HepG2 (cell line): ENCODE data around the gene KCNK7. TPM values are rescaled to one million over a fixed set of nuclear protein-coding genes. Genes with fewer than 3 reads are reported as not detected.

Source experiments
- BORCS8-MEF2B ChIP-seq: sonication (generic); formaldehyde crosslinking; IDR thresholded peaks from 2 replicates; pipeline ENCODE4 v1.8.0; 2022; ENCODE audit warnings: mild to moderate bottlenecking, missing genetic modification reagents
- CENPBD1 ChIP-seq: sonication (generic); formaldehyde crosslinking; IDR thresholded peaks from 2 replicates; pipeline ENCODE4 v1.8.0; 2022; ENCODE audit warnings: missing genetic modification reagents, low read depth, mild to moderate bottlenecking, borderline replicate concordance
- EP300 ChIP-seq, 3 experiments: sonication (generic) in 1 of 3; formaldehyde crosslinking in 1 of 3; IDR thresholded peaks; 2 replicates each; pipeline versions ENCODE4 v1.5.1 to v1.6.1; 2011 to 2020; ENCODE audit warnings: low read depth in 2 of 3, low read length in 2 of 3, borderline replicate concordance in 1 of 3, improper control_type of control experiment in 1 of 3, mild to moderate bottlenecking in 1 of 3, missing genetic modification reagents in 1 of 3, moderate library complexity in 1 of 3
- FOXO4 ChIP-seq: sonication (generic); formaldehyde crosslinking; conservative IDR thresholded peaks from 2 replicates; pipeline ENCODE4 v1.8.1; 2023; ENCODE audit warnings: missing genetic modification reagents
- GTF2F1 ChIP-seq: fragments of 150-350 bp; IDR thresholded peaks from 2 replicates; pipeline ENCODE4 v1.6.1; 2014; ENCODE audit warnings: low read length
- NCOA2 ChIP-seq: sonication (generic); formaldehyde crosslinking; IDR thresholded peaks from 2 replicates; pipeline ENCODE4 v1.8.0; 2022; ENCODE audit warnings: inconsistent platforms
- NR2F1 ChIP-seq, 2 experiments: fragments of 450-650 bp in 1 of 2; formaldehyde crosslinking in 1 of 2; IDR thresholded peaks; 2 replicates each; pipeline versions ENCODE4 v1.5.0 to v1.6.1; 2016 to 2020; ENCODE audit warnings: mild to moderate bottlenecking in 1 of 2, missing compliant biosample characterization in 1 of 2, missing genetic modification reagents in 1 of 2, moderate library complexity in 1 of 2
- PRPF4 ChIP-seq: fragments of 200-400 bp; formaldehyde crosslinking; IDR thresholded peaks from 2 replicates; pipeline ENCODE4 v1.6.1; 2016; ENCODE audit warnings: low read length, low read depth; ENCODE audit not compliant: poor library complexity, severe bottlenecking
- RARG ChIP-seq: sonication (generic); formaldehyde crosslinking; IDR thresholded peaks from 2 replicates; pipeline ENCODE4 v1.4.0; 2020; ENCODE audit warnings: low read depth, mild to moderate bottlenecking, missing genetic modification reagents
- REPIN1 ChIP-seq: sonication (generic); formaldehyde crosslinking; IDR thresholded peaks from 2 replicates; pipeline ENCODE4 v1.8.0; 2022; ENCODE audit warnings: missing genetic modification reagents, low read depth, mild to moderate bottlenecking, borderline replicate concordance
- RFXAP ChIP-seq: sonication (generic); formaldehyde crosslinking; IDR thresholded peaks from 2 replicates; pipeline ENCODE4 v1.4.0; 2020; ENCODE audit warnings: missing genetic modification reagents, borderline replicate concordance
- SP5 ChIP-seq: IDR thresholded peaks from 2 replicates; pipeline ENCODE4 v1.6.1; 2016; ENCODE audit warnings: low read depth, borderline replicate concordance
- STAT6 ChIP-seq: sonication (generic); formaldehyde crosslinking; IDR thresholded peaks from 2 replicates; pipeline ENCODE4 v1.4.0; 2020; ENCODE audit warnings: missing genetic modification reagents, mild to moderate bottlenecking, borderline replicate concordance
- TOE1 ChIP-seq: sonication (generic); formaldehyde crosslinking; IDR thresholded peaks from 2 replicates; pipeline ENCODE4 v1.4.0; 2020; ENCODE audit warnings: mild to moderate bottlenecking, missing genetic modification reagents
- TRIM22 ChIP-seq: fragments of 450-650 bp; IDR thresholded peaks from 2 replicates; pipeline ENCODE4 v1.6.1; 2017
- ZC3H13 ChIP-seq: sonication (generic); formaldehyde crosslinking; IDR thresholded peaks from 2 replicates; pipeline ENCODE4 v1.8.1; 2023; ENCODE audit warnings: mild to moderate bottlenecking, missing genetic modification reagents, moderate library complexity
- ZFP36L2 ChIP-seq: sonication (generic); formaldehyde crosslinking; IDR thresholded peaks from 2 replicates; pipeline ENCODE4 v1.4.0; 2020; ENCODE audit warnings: missing genetic modification reagents
- ZFX ChIP-seq: sonication (generic); formaldehyde crosslinking; IDR thresholded peaks from 2 replicates; pipeline ENCODE4 v1.4.0; 2020; ENCODE audit warnings: mild to moderate bottlenecking, low read depth, missing genetic modification reagents, moderate library complexity
- ZKSCAN5 ChIP-seq: sonication (generic); formaldehyde crosslinking; IDR thresholded peaks from 2 replicates; pipeline ENCODE4 v1.5.1; 2020; ENCODE audit warnings: mild to moderate bottlenecking, missing genetic modification reagents
- ZNF329 ChIP-seq: sonication (generic); formaldehyde crosslinking; IDR thresholded peaks from 2 replicates; pipeline ENCODE4 v1.9.0; 2021; ENCODE audit warnings: low read depth, mild to moderate bottlenecking, missing genetic modification reagents
- ZNF510 ChIP-seq: sonication (generic); formaldehyde crosslinking; IDR thresholded peaks from 2 replicates; pipeline ENCODE4 v1.4.0; 2020; ENCODE audit warnings: low read depth, mild to moderate bottlenecking, missing genetic modification reagents
- ZNF556 ChIP-seq: sonication (generic); formaldehyde crosslinking; IDR thresholded peaks from 2 replicates; pipeline ENCODE4 v1.4.0; 2020; ENCODE audit warnings: mild to moderate bottlenecking, missing genetic modification reagents, borderline replicate concordance
- ZNF605 ChIP-seq: sonication (generic); formaldehyde crosslinking; IDR thresholded peaks from 2 replicates; pipeline ENCODE4 v1.8.0; 2022; ENCODE audit warnings: mild to moderate bottlenecking, missing genetic modification reagents
- ZNF777 ChIP-seq: sonication (generic); formaldehyde crosslinking; IDR thresholded peaks from 2 replicates; pipeline ENCODE4 v1.4.0; 2020; ENCODE audit warnings: missing genetic modification reagents
- polyA plus RNA-seq, 8 experiments: library from polyadenylated mRNA; depleted of rRNA in 3 of 8; stranded (reverse) in 7 of 8; unstranded in 1 of 8; fragments of >200 nt; fragmentation: Illumina TruSeq in 4 of 8; extraction: Trizol in 4 of 8; gene quantifications; 2 replicates each; pipeline versions ENCODE4 v1.2.1 to v1.2.3, GENCODE V29; 2011 to 2016; ENCODE audit warnings: low read depth in 4 of 8, missing spikeins in 1 of 8, mixed read lengths in 1 of 8; ENCODE audit not compliant: insufficient read depth in 1 of 8
- total RNA-seq, 5 experiments: library from RNA; depleted of rRNA; stranded (reverse); fragments of >200 nt; fragmentation: Illumina TruSeq; extraction: Trizol; gene quantifications; 2 replicates each; pipeline ENCODE4 v1.2.3, GENCODE V29; 2016; ENCODE audit warnings: low read depth in 1 of 5

The KCNK7 gene
- total and polyA plus RNA-seq, 2 of the 13 experiments (the other 11 are each of a cell fraction or from before 2014, with no cell fraction given) = 0.11 TPM; not detected in 1

DNA sequence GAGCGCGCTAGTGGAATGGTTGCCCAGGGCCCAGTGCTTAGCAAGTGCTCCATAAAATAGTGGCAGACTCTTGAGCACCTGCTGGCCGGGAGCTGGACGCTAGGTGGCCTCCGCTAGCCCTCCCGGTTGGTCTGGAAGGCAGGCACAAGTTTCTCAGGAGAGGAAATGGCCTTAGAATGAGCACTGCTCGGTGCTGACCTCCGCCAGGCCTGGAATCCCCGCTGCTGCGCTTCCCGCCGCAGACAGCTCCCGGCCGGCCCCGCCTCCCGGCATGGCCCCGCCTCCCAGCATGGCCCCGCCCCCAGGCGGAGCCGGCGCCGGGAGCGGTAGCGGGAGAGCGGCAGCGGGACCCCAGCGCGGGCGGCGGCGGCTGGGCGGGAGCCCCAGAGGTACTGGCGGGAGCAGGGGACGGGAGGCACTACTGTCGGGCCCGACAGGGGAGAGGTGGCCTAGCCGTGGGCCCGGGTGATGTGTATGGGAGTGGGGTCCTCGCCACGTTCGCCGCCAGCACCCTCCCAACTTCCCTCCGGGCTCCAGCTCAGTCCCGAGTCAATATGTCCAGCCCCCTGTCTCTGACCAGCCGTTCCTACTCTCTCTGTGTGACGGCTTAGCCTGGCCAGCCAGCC lies 42.3 kb upstream of the KCNK7 start, which contains the start of gene SIPA1 (continued):
- TF ChIP-seq FOXO4 (no peak), RARG (CRISPR knock-in tag) (no peak), NR2F1 (CRISPR knock-in tag; IDR thresholded peaks at IDR 0.05) (no peak), CENPBD1 (CRISPR knock-in tag) (no peak), ZKSCAN5 (no peak), ZFX (CRISPR knock-in tag) (no peak; the same call in 1 of the 2 replicates), SP5 (CRISPR knock-in tag) (0 out of 2 replicates have a peak, but pooled peaks have one; percentile 50), ZC3H13 (no peak; the same call in 1 of the 2 replicates), STAT6 (CRISPR knock-in tag) (no peak), REPIN1 (CRISPR knock-in tag) (peak; percentile 54; the same call in 1 of the 2 replicates), ZFP36L2 (CRISPR knock-in tag) (no peak), RFXAP (CRISPR knock-in tag) (0 out of 2 replicates have a peak, but pooled peaks have one; percentile 14), GTF2F1 (no peak), NCOA2 (CRISPR knock-in tag) (no peak), TRIM22 (no peak), ZNF556 (CRISPR knock-in tag) (no peak), TOE1 (no peak), PRPF4 (no peak), EP300 (IDR thresholded peaks at IDR 0.05; ENCODE audit: low read depth in 2 of 2, low read length in 2 of 2) (no peak), EP300 (CRISPR knock-in tag; IDR thresholded peaks at IDR 0.05; ENCODE audit: borderline replicate concordance) (no peak), ZNF329 (CRISPR knock-in tag) (peak; percentile 24; the same call in 1 of the 2 replicates), ZNF510 (CRISPR knock-in tag) (no peak), BORCS8-MEF2B (CRISPR knock-in tag) (peak; percentile 73; the same call in 1 of the 2 replicates), ZNF777 (peak; percentile 35; the same call in 1 of the 2 replicates), ZNF605 (CRISPR knock-in tag) (peak; percentile 18; the same call in 1 of the 2 replicates)
